SH-SY5Y (cell line): Measurements from ENCODE around the gene ABCG2.

ENCODE experiments used
- GATA2 ChIP-seq: IDR thresholded peaks from 2 replicates; pipeline ENCODE4 v1.6.1; 2011; ENCODE audit warnings: mild to moderate bottlenecking, low read depth, low read length
- GATA3 ChIP-seq: IDR thresholded peaks from 2 replicates; pipeline ENCODE4 v1.6.1; 2011; ENCODE audit warnings: low read depth, mild to moderate bottlenecking, low read length, moderate library complexity

GRCh38 chr4:88169298-88169697 lies 10.9 kb upstream of the ABCG2 start:
- TF ChIP-seq GATA2 (no peak), GATA3 (no peak)
